WERI-Rb-1 (cell line): Measurements from ENCODE around the gene PFKP.

Source experiments
- DNase-seq: peaks from one replicate; pipeline ENCODE4 v3.0.0-alpha.2; 2020
- H3K27ac ChIP-seq: fragments of 250-450 bp; sonication (Bioruptor Pico); 2 replicates; pipeline ENCODE4 v1.5.1; 2020; ENCODE audit warnings: mild to moderate bottlenecking, moderate library complexity
- H3K27me3 ChIP-seq: fragments of 250-450 bp; sonication (Bioruptor Pico); 2 replicates; pipeline ENCODE4 v1.5.1; 2021; ENCODE audit warnings: mild to moderate bottlenecking, low read depth, moderate library complexity; ENCODE audit not compliant: insufficient read depth, severe bottlenecking
- H3K36me3 ChIP-seq: fragments of 250-450 bp; sonication (Bioruptor Pico); 2 replicates; pipeline ENCODE4 v1.5.1; 2020; ENCODE audit warnings: mild to moderate bottlenecking, moderate library complexity
- H3K4me3 ChIP-seq: 2 replicates; pipeline ENCODE4 v1.5.1; 2011; ENCODE audit warnings: low read depth, mild to moderate bottlenecking, control low read depth, low read length
- H3K9me3 ChIP-seq: fragments of 250-450 bp; sonication (Bioruptor Pico); 2 replicates; pipeline ENCODE4 v1.5.1; 2021; ENCODE audit warnings: mild to moderate bottlenecking, moderate library complexity; ENCODE audit not compliant: severe bottlenecking
- TF ChIP-seq, protein P1 (sequence below): IDR thresholded peaks from 2 replicates; pipeline ENCODE4 v1.5.1; 2011; ENCODE audit warnings: low read depth, mild to moderate bottlenecking, control low read depth, inconsistent platforms, low read length

The PFKP gene

DNA sequence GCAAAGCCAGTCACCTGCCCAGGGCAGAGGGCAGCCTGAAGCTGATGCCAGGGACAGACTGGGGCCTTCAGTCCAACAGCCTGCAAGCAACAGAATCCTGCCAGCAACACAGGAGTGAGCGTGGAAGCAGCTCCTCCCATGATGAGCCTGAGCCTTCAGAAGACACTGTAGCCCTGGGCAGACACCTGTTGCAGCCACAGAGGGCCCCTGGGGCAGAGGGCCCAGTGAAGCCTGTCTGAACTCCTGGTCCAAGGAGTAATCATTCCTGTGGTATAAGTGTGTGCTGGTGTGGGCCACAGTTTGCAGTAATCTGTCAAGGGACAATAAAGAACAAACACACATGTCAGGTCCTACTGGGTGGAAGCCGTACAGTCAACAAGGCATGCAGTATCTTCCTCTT lies 2.9 kb upstream of the PFKP start:
- Histone ChIP-seq H3K9me3 (no peaks in the 10 kb centered on the region), H3K27me3 (no peaks in the 10 kb centered on the region), H3K36me3 (no peaks in the 10 kb centered on the region), H3K27ac (no peak overlapping the region), H3K4me3 (no peak overlapping the region)
- TF ChIP-seq, protein P1, sequence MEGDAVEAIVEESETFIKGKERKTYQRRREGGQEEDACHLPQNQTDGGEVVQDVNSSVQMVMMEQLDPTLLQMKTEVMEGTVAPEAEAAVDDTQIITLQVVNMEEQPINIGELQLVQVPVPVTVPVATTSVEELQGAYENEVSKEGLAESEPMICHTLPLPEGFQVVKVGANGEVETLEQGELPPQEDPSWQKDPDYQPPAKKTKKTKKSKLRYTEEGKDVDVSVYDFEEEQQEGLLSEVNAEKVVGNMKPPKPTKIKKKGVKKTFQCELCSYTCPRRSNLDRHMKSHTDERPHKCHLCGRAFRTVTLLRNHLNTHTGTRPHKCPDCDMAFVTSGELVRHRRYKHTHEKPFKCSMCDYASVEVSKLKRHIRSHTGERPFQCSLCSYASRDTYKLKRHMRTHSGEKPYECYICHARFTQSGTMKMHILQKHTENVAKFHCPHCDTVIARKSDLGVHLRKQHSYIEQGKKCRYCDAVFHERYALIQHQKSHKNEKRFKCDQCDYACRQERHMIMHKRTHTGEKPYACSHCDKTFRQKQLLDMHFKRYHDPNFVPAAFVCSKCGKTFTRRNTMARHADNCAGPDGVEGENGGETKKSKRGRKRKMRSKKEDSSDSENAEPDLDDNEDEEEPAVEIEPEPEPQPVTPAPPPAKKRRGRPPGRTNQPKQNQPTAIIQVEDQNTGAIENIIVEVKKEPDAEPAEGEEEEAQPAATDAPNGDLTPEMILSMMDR, result no peak
- DNase-seq, result no peak

DNA sequence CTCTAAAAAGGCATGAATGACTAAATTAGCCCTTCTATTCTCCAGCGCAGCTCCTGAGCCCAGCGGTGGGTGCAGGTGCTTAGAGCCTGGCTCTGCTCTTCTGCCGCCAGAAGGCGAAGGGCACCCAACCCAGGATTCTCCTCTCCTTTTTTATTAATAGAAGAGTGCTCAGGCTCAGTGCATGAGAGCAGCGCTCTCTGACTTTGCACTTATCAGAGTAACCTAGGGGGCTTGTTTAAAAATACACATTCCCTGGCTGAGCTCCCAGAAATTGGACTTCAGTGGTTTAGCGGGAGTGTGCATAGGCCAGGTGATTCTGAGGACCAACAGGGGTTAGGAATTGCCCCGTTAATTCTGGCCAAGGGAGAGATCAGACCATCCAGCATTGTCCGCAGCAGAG lies 1.7 kb upstream of the PFKP start:
- no peak for DNase-seq
- Histone ChIP-seq H3K9me3 (no peaks in the 10 kb centered on the region), H3K27ac (no peak overlapping the region), H3K36me3 (0 out of 2 replicates have a peak, but pooled peaks cover 3% of the 10 kb centered on the region), H3K4me3 (no peak overlapping the region), H3K27me3 (no peaks in the 10 kb centered on the region)
- TF ChIP-seq, protein P1, result no peak

DNA sequence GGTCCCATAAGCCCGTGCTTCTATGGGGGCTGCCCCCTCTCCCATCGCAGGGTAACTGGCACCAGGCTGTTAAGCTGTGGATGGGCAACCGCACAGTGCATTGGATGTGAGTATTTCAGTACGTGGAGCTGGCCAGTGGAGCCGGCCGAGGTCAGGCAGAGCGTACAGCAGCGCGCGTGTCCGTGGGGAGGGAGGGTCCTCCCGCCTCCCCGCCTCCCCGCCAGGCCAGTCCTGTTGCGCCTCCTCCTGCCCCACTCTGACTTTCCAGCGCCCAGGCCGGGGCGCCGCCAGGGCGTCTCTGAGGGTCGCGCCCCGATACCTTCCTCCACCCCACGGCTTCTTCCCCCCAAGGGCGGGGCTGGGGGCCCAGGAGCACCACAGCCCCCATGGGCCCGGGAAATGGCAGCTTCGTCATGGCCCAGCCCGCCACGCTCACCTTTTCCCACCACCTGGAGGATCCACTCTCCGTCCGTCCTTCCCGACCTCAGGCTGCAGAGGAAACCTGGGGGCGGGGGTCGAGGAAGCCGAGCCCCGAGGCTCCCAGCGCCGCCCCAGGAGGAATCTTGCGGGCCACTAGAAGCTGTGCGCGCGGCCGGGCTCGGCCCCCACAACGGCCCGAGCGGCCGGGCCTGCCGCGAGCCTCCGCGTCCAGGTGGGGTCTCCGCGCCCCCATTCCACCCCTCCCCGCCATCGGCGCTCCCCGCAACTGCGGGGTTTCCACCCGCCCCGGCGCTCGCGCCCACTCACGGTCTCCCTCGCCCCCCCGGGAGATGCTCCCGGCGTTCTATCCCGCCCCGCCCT lies 831 bp upstream of the PFKP start:
- H3K9me3 ChIP-seq, result no peaks in the 10 kb centered on the region
- no peak for DNase-seq
- peaks cover 3% of the 10 kb centered on the region; the same call in 1 of the 2 replicates for H3K36me3 ChIP-seq
- TF ChIP-seq, protein P1, result no peak
- no peak overlapping the region for H3K27ac ChIP-seq
- peak overlapping the region; percentile 51 for H3K4me3 ChIP-seq
- H3K27me3 ChIP-seq, result no peaks in the 10 kb centered on the region

DNA sequence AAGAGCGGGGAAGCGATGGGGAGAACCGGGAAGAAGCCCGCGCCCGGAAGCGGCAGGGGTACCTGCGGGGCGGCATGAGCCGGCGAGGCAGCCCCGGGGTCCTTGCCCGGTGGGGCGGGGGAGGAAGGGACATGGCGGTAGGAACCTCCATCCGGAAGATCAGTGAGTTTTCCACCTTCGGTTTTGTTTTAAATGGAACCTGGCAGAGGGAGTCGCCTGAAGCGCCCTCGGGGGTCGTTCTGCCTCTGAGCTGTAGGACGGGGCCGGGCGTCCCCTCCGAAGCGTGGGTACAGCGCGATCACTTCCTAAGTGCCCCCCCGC lies 471 bp downstream of the PFKP start:
- Histone ChIP-seq H3K4me3 (peak overlapping the region; percentile 77), H3K9me3 (no peaks in the 10 kb centered on the region), H3K36me3 (peaks cover 3% of the 10 kb centered on the region; the same call in 1 of the 2 replicates), H3K27ac (no peak overlapping the region; the same call in 1 of the 2 replicates), H3K27me3 (no peaks in the 10 kb centered on the region)
- no peak for DNase-seq
- TF ChIP-seq, protein P1, result no peak

GRCh38 chr10:3068201-3068967 lies 1.0 kb downstream of the PFKP start:
- Histone ChIP-seq H3K27ac (peak overlapping the region; percentile 52), H3K36me3 (peaks cover 3% of the 10 kb centered on the region; the same call in 1 of the 2 replicates), H3K27me3 (no peaks in the 10 kb centered on the region), H3K9me3 (no peaks in the 10 kb centered on the region), H3K4me3 (peak overlapping the region; percentile 77)
- TF ChIP-seq, protein P1, result 0 out of 2 replicates have a peak, but pooled peaks have one; percentile 2
- peak; percentile 49 for DNase-seq
